Endodermal cell (in vitro differentiated cells): Measurements from ENCODE around the gene ZNF804A. TPM values are rescaled to one million over a fixed set of nuclear protein-coding genes. Genes with fewer than 3 reads are reported as not detected.

Source experiments
- DNase-seq: peaks from one replicate; pipeline ENCODE4 v3.0.0-alpha.2; 2017
- H3K27ac ChIP-seq: 2 replicates; pipeline ENCODE4 v1.5.1; 2013; ENCODE audit warnings: mild to moderate bottlenecking, low read depth, low read length, moderate library complexity
- H3K27me3 ChIP-seq: 2 replicates; pipeline ENCODE4 v1.6.1; 2013; ENCODE audit warnings: mild to moderate bottlenecking, low read length, moderate library complexity; ENCODE audit not compliant: insufficient read depth, control insufficient read depth, poor library complexity, severe bottlenecking
- H3K36me3 ChIP-seq: 2 replicates; pipeline ENCODE4 v1.7.0; 2013; ENCODE audit warnings: mild to moderate bottlenecking, low read length, moderate library complexity; ENCODE audit not compliant: control insufficient read depth, insufficient read depth
- H3K4me1 ChIP-seq: one replicate; pipeline ENCODE4 v1.7.0; 2013; ENCODE audit warnings: low read length; ENCODE audit not compliant: control insufficient read depth, insufficient read depth
- H3K4me3 ChIP-seq: 2 replicates; pipeline ENCODE4 v1.5.1; 2013; ENCODE audit warnings: mild to moderate bottlenecking, low read length, moderate library complexity
- H3K9ac ChIP-seq: 2 replicates; pipeline ENCODE4 v1.6.1; 2013; ENCODE audit warnings: mild to moderate bottlenecking, low read length, moderate library complexity; ENCODE audit not compliant: poor library complexity, severe bottlenecking; ENCODE audit errors: extremely low read depth
- H3K9me3 ChIP-seq: 2 replicates; pipeline ENCODE4 v1.6.1; 2013; ENCODE audit warnings: mild to moderate bottlenecking, low read length, moderate library complexity; ENCODE audit not compliant: control insufficient read depth
- H3K27ac Mint-ChIP-seq: 2 replicates; pipeline ENCODE4 v1.8.0; 2020; ENCODE audit warnings: mixed read lengths
- H3K27me3 Mint-ChIP-seq: 2 replicates; pipeline ENCODE4 v1.8.0; 2021; ENCODE audit warnings: mild to moderate bottlenecking, mixed read lengths; ENCODE audit not compliant: insufficient read depth
- H3K36me3 Mint-ChIP-seq: 2 replicates; pipeline ENCODE4 v1.8.0; 2020; ENCODE audit warnings: low read depth, mixed read lengths
- H3K4me1 Mint-ChIP-seq: 2 replicates; pipeline ENCODE4 v1.8.0; 2020; ENCODE audit warnings: mixed read lengths
- H3K4me3 Mint-ChIP-seq: 2 replicates; pipeline ENCODE4 v1.8.0; 2020; ENCODE audit warnings: mild to moderate bottlenecking, moderate library complexity, mixed read lengths
- H3K9me3 Mint-ChIP-seq: 2 replicates; pipeline ENCODE4 v1.8.0; 2020; ENCODE audit warnings: mild to moderate bottlenecking, mixed read lengths
- CTCF ChIP-seq: fragments of 200-600 bp; sonication (generic); conservative IDR thresholded peaks from 2 replicates; pipeline ENCODE4 v1.5.0; 2021; ENCODE audit warnings: antibody characterized with exemption, mild to moderate bottlenecking
- WGBS, 2 experiments: methylation state at CpG; one replicate each; pipeline versions ENCODE4 v1.1.5 to v1.1.7; 2013; ENCODE audit warnings: missing lambda C conversion rate in 2 of 2, mixed read lengths in 1 of 2; ENCODE audit not compliant: insufficient coverage in 1 of 2, insufficient read length in 1 of 2; 5-methylcytosine and 5-hydroxymethylcytosine counted together
- total RNA-seq, 2 donors: library from RNA; stranded (reverse); fragmentation: NEBNext Ultra II Directional in 1 of 2; extraction: Animal tissue kit (Norgen Biotek cat#: 25700) in 1 of 2; gene quantifications; 2 replicates in 1 of 2; 3 replicates in 1 of 2; pipeline ENCODE4 v1.2.1, GENCODE V29; 2021

ZNF804A gene
- total RNA-seq, 2 donors from 2014 or later, result 0.15 TPM; not detected in 1

GRCh38 chr2:184956856-184957255 lies 358.5 kb downstream of the ZNF804A start:
- no peak overlapping the region for H3K27ac Mint-ChIP-seq
- DNase-seq, result no peak
- no peak overlapping the region for H3K4me3 ChIP-seq
- H3K36me3 Mint-ChIP-seq, result no peaks in the 10 kb centered on the region
- H3K27ac ChIP-seq, result no peak overlapping the region
- no peak overlapping the region for H3K9ac ChIP-seq
- H3K4me3 Mint-ChIP-seq, result no peak overlapping the region
- H3K4me1 Mint-ChIP-seq, result no peaks in the 10 kb centered on the region
- WGBS, 2 experiments, result 92 to 94% methylated on average over 2 of the region's 3 CpGs
- H3K9me3 Mint-ChIP-seq, result no peaks in the 10 kb centered on the region
- H3K27me3 ChIP-seq, result no peaks in the 10 kb centered on the region
- TF ChIP-seq CTCF, result no peak
- H3K36me3 ChIP-seq, result no peaks in the 10 kb centered on the region
- H3K4me1 ChIP-seq, result no peaks in the 10 kb centered on the region
- H3K9me3 ChIP-seq, result no peaks in the 10 kb centered on the region
- no peaks in the 10 kb centered on the region for H3K27me3 Mint-ChIP-seq

GRCh38 chr2:184971546-184972068 lies 373.3 kb downstream of the ZNF804A start:
- H3K36me3 Mint-ChIP-seq, result no peaks in the 10 kb centered on the region
- 80 to 82% methylated on average over 1 to 2 of the region's 3 CpGs for WGBS, 2 experiments
- H3K27ac ChIP-seq, result no peak overlapping the region
- no peaks in the 10 kb centered on the region for H3K4me1 ChIP-seq
- H3K9ac ChIP-seq, result no peak overlapping the region
- peaks cover 11% of the 10 kb centered on the region for H3K9me3 Mint-ChIP-seq
- H3K36me3 ChIP-seq, result no peaks in the 10 kb centered on the region
- no peak for DNase-seq
- no peak overlapping the region for H3K4me3 Mint-ChIP-seq
- no peaks in the 10 kb centered on the region for H3K9me3 ChIP-seq
- H3K27ac Mint-ChIP-seq, result no peak overlapping the region
- no peaks in the 10 kb centered on the region for H3K27me3 ChIP-seq
- H3K27me3 Mint-ChIP-seq, result no peaks in the 10 kb centered on the region
- no peaks in the 10 kb centered on the region for H3K4me1 Mint-ChIP-seq
- no peak overlapping the region for H3K4me3 ChIP-seq
- no peak for TF ChIP-seq CTCF
